GM23338 (cell line): ENCODE measurements around the gene SYNE3.

ENCODE experiments used
- CREB1 ChIP-seq: fragments of 250-450 bp; sonication (Bioruptor Pico); IDR thresholded peaks from 2 replicates; pipeline ENCODE4 v1.5.0; 2020; ENCODE audit warnings: low read depth, mild to moderate bottlenecking, moderate library complexity
- CTCF ChIP-seq, 2 experiments: fragments of 200-600 bp in 1 of 2; sonication (generic) in 1 of 2; conservative IDR thresholded peaks; 2 replicates each; pipeline versions ENCODE4 v1.5.1 to v1.6.1; 2016 to 2017; ENCODE audit warnings: antibody characterized with exemption in 2 of 2, low read depth in 2 of 2, mild to moderate bottlenecking in 2 of 2, moderate library complexity in 1 of 2
- ETS1 ChIP-seq: IDR thresholded peaks from 2 replicates; pipeline ENCODE4 v1.6.1; 2016; ENCODE audit warnings: antibody characterized with exemption
- EZH2 ChIP-seq: fragments of 200-600 bp; sonication (generic); IDR thresholded peaks from one replicate; pipeline ENCODE4 v1.8.0; 2017; ENCODE audit warnings: antibody characterized with exemption, mild to moderate bottlenecking, low read depth; ENCODE audit not compliant: unreplicated experiment
- EZH2phosphoT487 ChIP-seq: fragments of 200-600 bp; sonication (generic); IDR thresholded peaks from one replicate; pipeline ENCODE4 v1.8.1; 2018; ENCODE audit warnings: antibody characterized with exemption; ENCODE audit not compliant: unreplicated experiment
- NANOG ChIP-seq: IDR thresholded peaks from 2 replicates; pipeline ENCODE4 v1.6.1; 2016; ENCODE audit warnings: antibody characterized with exemption, borderline replicate concordance
- POLR2AphosphoS5 ChIP-seq: IDR thresholded peaks from 2 replicates; pipeline ENCODE4 v1.6.1; 2016; ENCODE audit warnings: antibody characterized with exemption, low read depth
- REST ChIP-seq: IDR thresholded peaks from one replicate; pipeline ENCODE4 v1.6.1; 2018; ENCODE audit warnings: antibody characterized with exemption; ENCODE audit not compliant: unreplicated experiment
- STAT1 ChIP-seq: IDR thresholded peaks from one replicate; pipeline ENCODE4 v1.6.1; 2016; ENCODE audit warnings: antibody characterized with exemption; ENCODE audit not compliant: unreplicated experiment
- ZNF114 ChIP-seq: fragments of 250-450 bp; sonication (Bioruptor Pico); IDR thresholded peaks from 2 replicates; pipeline ENCODE4 v1.5.0; 2020; ENCODE audit warnings: mild to moderate bottlenecking, moderate library complexity
- ZNF331 ChIP-seq: fragments of 250-450 bp; sonication (Bioruptor Pico); IDR thresholded peaks from 2 replicates; pipeline ENCODE4 v1.5.0; 2020; ENCODE audit warnings: low read depth, mild to moderate bottlenecking, moderate library complexity

GRCh38 chr14:95551435-95551834 lies 35.0 kb upstream of the SYNE3 start:
- TF ChIP-seq EZH2phosphoT487, result no peak
- no peak for TF ChIP-seq CTCF (conservative IDR thresholded peaks at IDR 0.05; ENCODE audit: low read depth in 2 of 2)
- no peak for TF ChIP-seq POLR2AphosphoS5
- TF ChIP-seq EZH2, result no peak
- no peak for TF ChIP-seq NANOG
- no peak for TF ChIP-seq CREB1 (CRISPR knock-in tag)
- TF ChIP-seq ZNF114 (CRISPR knock-in tag), result no peak
- no peak for TF ChIP-seq REST
- no peak for TF ChIP-seq ETS1
- TF ChIP-seq ZNF331 (CRISPR knock-in tag), result no peak
- no peak for TF ChIP-seq STAT1
